Neural progenitor cell (in vitro differentiated cells): ENCODE data around the gene SPATA16. TPM values are rescaled to one million over a fixed set of nuclear protein-coding genes. Genes with fewer than 3 reads are reported as not detected.
A peak's percentile ranks its signal among the peaks of the same experiment; 100 is the strongest.

Source experiments
- DNase-seq: peaks from one replicate; pipeline ENCODE4 v3.0.0-alpha.2; 2016; ENCODE audit warnings: low spot score
- H2AFZ ChIP-seq: fragments of 200-600 bp; sonication (generic); replicated peaks from 2 replicates; pipeline ENCODE4 v1.6.1; 2016; ENCODE audit warnings: antibody characterized with exemption
- H3F3A ChIP-seq: fragments of 200-600 bp; sonication (generic); 2 replicates; pipeline ENCODE4 v1.6.1; 2016; ENCODE audit warnings: antibody characterized with exemption, low read depth
- H3K27ac ChIP-seq: fragments of 200-600 bp; sonication (generic); 2 replicates; pipeline ENCODE4 v1.5.1; 2016; ENCODE audit warnings: mild to moderate bottlenecking
- H3K27me3 ChIP-seq: fragments of 200-600 bp; sonication (generic); 2 replicates; pipeline ENCODE4 v1.6.1; 2016; ENCODE audit warnings: mild to moderate bottlenecking, moderate library complexity
- H3K36me3 ChIP-seq: fragments of 200-600 bp; sonication (generic); 2 replicates; pipeline ENCODE4 v1.5.1; 2016
- H3K4me1 ChIP-seq: fragments of 200-600 bp; sonication (generic); 2 replicates; pipeline ENCODE4 v1.6.1; 2016; ENCODE audit warnings: mixed run types
- H3K4me2 ChIP-seq: fragments of 200-600 bp; sonication (generic); 2 replicates; pipeline ENCODE4 v1.6.1; 2016
- H3K4me3 ChIP-seq: fragments of 200-600 bp; sonication (generic); 2 replicates; pipeline ENCODE4 v1.5.1; 2016
- H3K79me2 ChIP-seq: fragments of 200-600 bp; sonication (generic); 2 replicates; pipeline ENCODE4 v1.6.1; 2016; ENCODE audit warnings: low read depth
- H3K9ac ChIP-seq: fragments of 200-600 bp; sonication (generic); 2 replicates; pipeline ENCODE4 v1.6.1; 2016
- H3K9me3 ChIP-seq: fragments of 200-600 bp; sonication (generic); 2 replicates; pipeline ENCODE4 v1.5.1; 2016; ENCODE audit warnings: low read depth
- H4K20me1 ChIP-seq: fragments of 200-600 bp; sonication (generic); 2 replicates; pipeline ENCODE4 v1.6.1; 2016; ENCODE audit warnings: low read depth
- H3K27ac Mint-ChIP-seq: 3 replicates; pipeline ENCODE4 v1.8.0; 2021; ENCODE audit warnings: mixed read lengths
- H3K27me3 Mint-ChIP-seq: 2 replicates; pipeline ENCODE4 v1.8.0; 2022; ENCODE audit warnings: low read depth, mild to moderate bottlenecking, inconsistent platforms, moderate library complexity, mixed read lengths; ENCODE audit not compliant: insufficient read depth
- H3K36me3 Mint-ChIP-seq: 3 replicates; pipeline ENCODE4 v1.8.0; 2021; ENCODE audit warnings: mixed read lengths
- H3K4me1 Mint-ChIP-seq: 3 replicates; pipeline ENCODE4 v1.8.0; 2021; ENCODE audit warnings: mixed read lengths
- H3K4me3 Mint-ChIP-seq: 3 replicates; pipeline ENCODE4 v1.8.0; 2021; ENCODE audit warnings: mild to moderate bottlenecking, moderate library complexity, mixed read lengths
- H3K9me3 Mint-ChIP-seq: 3 replicates; pipeline ENCODE4 v1.8.0; 2020; ENCODE audit warnings: mixed read lengths
- CTCF ChIP-seq: fragments of 200-600 bp; sonication (generic); IDR thresholded peaks from 2 replicates; pipeline ENCODE4 v1.5.1; 2017; ENCODE audit warnings: antibody characterized with exemption, mild to moderate bottlenecking
- EZH2 ChIP-seq: fragments of 200-600 bp; sonication (generic); IDR thresholded peaks from 2 replicates; pipeline ENCODE4 v1.6.1; 2017; ENCODE audit warnings: antibody characterized with exemption, mild to moderate bottlenecking, moderate library complexity
- EZH2phosphoT487 ChIP-seq: fragments of 200-600 bp; sonication (generic); IDR thresholded peaks from 2 replicates; pipeline ENCODE4 v1.6.1; 2017; ENCODE audit warnings: antibody characterized with exemption
- total RNA-seq: library from RNA; depleted of rRNA; stranded (reverse); fragments of >200 nt; gene quantifications from 2 replicates; pipeline ENCODE4 v1.2.3, GENCODE V29; 2015; ENCODE audit warnings: low replicate concordance

Gene SPATA16
- total RNA-seq, 1 donor from 2014 or later: not detected

- Mint-ChIP-seq H3K27me3 (no peaks in the 10 kb centered on the region), H3K27ac (no peak overlapping the region), H3K36me3 (no peaks in the 10 kb centered on the region), H3K4me1 (peaks cover 32% of the 10 kb centered on the region), H3K9me3 (peaks cover 2% of the 10 kb centered on the region), H3K4me3 (no peak overlapping the region)
- no peaks in the 10 kb centered on the region for H3K9me3 ChIP-seq
- no peak overlapping the region for H3K9ac ChIP-seq
- no peak overlapping the region for H3K27ac ChIP-seq
- H3F3A ChIP-seq: no peaks in the 10 kb centered on the region
- no peaks in the 10 kb centered on the region for H4K20me1 ChIP-seq
- peaks cover 23% of the 10 kb centered on the region for H3K4me1 ChIP-seq
- H2AFZ ChIP-seq: no peak overlapping the region
- no peaks in the 10 kb centered on the region for H3K79me2 ChIP-seq
- H3K36me3 ChIP-seq: no peaks in the 10 kb centered on the region
- TF ChIP-seq EZH2phosphoT487 (no peak), EZH2 (no peak), CTCF (no peak)
- H3K4me3 ChIP-seq: no peak overlapping the region
- DNase-seq: no peak
- H3K27me3 ChIP-seq: no peaks in the 10 kb centered on the region
- no peak overlapping the region for H3K4me2 ChIP-seq
Observed at GRCh38 chr3:172991424-172991996, 149.5 kb downstream of the SPATA16 start.

GRCh38 chr3:172989373-172989772 lies 151.7 kb downstream of the SPATA16 start:
- H3K9me3 ChIP-seq: no peaks in the 10 kb centered on the region
- no peak for DNase-seq
- peaks cover 23% of the 10 kb centered on the region for H3K4me1 ChIP-seq
- no peak overlapping the region for H3K27ac Mint-ChIP-seq
- H3K27me3 ChIP-seq: no peaks in the 10 kb centered on the region
- no peaks in the 10 kb centered on the region for H3K79me2 ChIP-seq
- no peaks in the 10 kb centered on the region for H3K27me3 Mint-ChIP-seq
- H3K36me3 Mint-ChIP-seq: no peaks in the 10 kb centered on the region
- H3K27ac ChIP-seq: no peak overlapping the region
- H3K4me1 Mint-ChIP-seq: peaks cover 32% of the 10 kb centered on the region
- H3K4me2 ChIP-seq: no peak overlapping the region
- H3K4me3 Mint-ChIP-seq: no peak overlapping the region
- no peak overlapping the region for H3K4me3 ChIP-seq
- no peaks in the 10 kb centered on the region for H3K36me3 ChIP-seq
- no peaks in the 10 kb centered on the region for H3F3A ChIP-seq
- no peak for TF ChIP-seq EZH2phosphoT487
- TF ChIP-seq CTCF: no peak
- TF ChIP-seq EZH2: no peak
- H3K9me3 Mint-ChIP-seq: peaks cover 2% of the 10 kb centered on the region
- H3K9ac ChIP-seq: no peak overlapping the region
- no peak overlapping the region for H2AFZ ChIP-seq
- H4K20me1 ChIP-seq: no peaks in the 10 kb centered on the region

- H3K9me3 Mint-ChIP-seq: peaks cover 1% of the 10 kb centered on the region
- H3K27ac Mint-ChIP-seq: no peak overlapping the region
- H3K36me3 ChIP-seq: no peaks in the 10 kb centered on the region
- no peaks in the 10 kb centered on the region for H3K36me3 Mint-ChIP-seq
- no peaks in the 10 kb centered on the region for H3F3A ChIP-seq
- H3K4me3 ChIP-seq: no peak overlapping the region
- H3K4me1 ChIP-seq: peaks cover 2% of the 10 kb centered on the region
- H3K4me1 Mint-ChIP-seq: peaks cover 12% of the 10 kb centered on the region
- no peaks in the 10 kb centered on the region for H4K20me1 ChIP-seq
- no peak overlapping the region for H3K27ac ChIP-seq
- H3K27me3 ChIP-seq: no peaks in the 10 kb centered on the region
- peak; percentile 39 for DNase-seq
- H3K9me3 ChIP-seq: no peaks in the 10 kb centered on the region
- H3K79me2 ChIP-seq: no peaks in the 10 kb centered on the region
- no peak for TF ChIP-seq EZH2
- TF ChIP-seq CTCF: peak; percentile 62
- TF ChIP-seq EZH2phosphoT487: no peak
- H3K27me3 Mint-ChIP-seq: no peaks in the 10 kb centered on the region
- H3K9ac ChIP-seq: no peak overlapping the region
- H3K4me3 Mint-ChIP-seq: no peak overlapping the region
- H2AFZ ChIP-seq: no peak overlapping the region
- no peak overlapping the region for H3K4me2 ChIP-seq
Observed at GRCh38 chr3:172987273-172987672, 153.8 kb downstream of the SPATA16 start.
